Activated CD8-positive, alpha-beta T cell treated with anti-CD3 and anti-CD28 coated beads, Interleukin-2, amount 10 ng/mL, durations not matched to agents 7 days and 5 days (primary cell): ENCODE measurements around the gene ATAD1. TPM values are rescaled to one million over a fixed set of nuclear protein-coding genes. Genes with fewer than 3 reads are reported as not detected.

Experiments
- ATAC-seq: fragments of 150-1000 bp; cut with Tn5 transposase; one replicate; pipeline ENCODE4 v1.10.0; 2021; ENCODE audit warnings: moderate library complexity
- CTCF ChIA-PET: fragments of 350-600 bp; sonication (Branson Sonifier 250); formaldehyde crosslinking; loops from one replicate; lab custom pipeline; 2021; ENCODE audit warnings: antibody characterized with exemption; lab: Charles Lee
- POLR2A ChIA-PET: fragments of 350-600 bp; sonication (Branson Sonifier 250); formaldehyde crosslinking; loops from one replicate; lab custom pipeline; 2021; ENCODE audit warnings: antibody characterized with exemption; lab: Charles Lee
- DNase-seq: peaks from one replicate; pipeline ENCODE4 v3.0.0-alpha.2; 2020
- H3K27ac Mint-ChIP-seq: one replicate; pipeline ENCODE4 v1.8.0; 2021; ENCODE audit warnings: mild to moderate bottlenecking, mixed read lengths
- H3K27me3 Mint-ChIP-seq: one replicate; pipeline ENCODE4 v1.8.0; 2021; ENCODE audit warnings: low read depth, mixed read lengths
- H3K36me3 Mint-ChIP-seq: one replicate; pipeline ENCODE4 v1.8.0; 2021; ENCODE audit warnings: low read depth, mixed read lengths
- H3K4me1 Mint-ChIP-seq: one replicate; pipeline ENCODE4 v1.8.0; 2021; ENCODE audit warnings: low read depth, mixed read lengths
- H3K4me3 Mint-ChIP-seq: one replicate; pipeline ENCODE4 v1.8.0; 2021; ENCODE audit warnings: mild to moderate bottlenecking, mixed read lengths
- H3K9me3 Mint-ChIP-seq: one replicate; pipeline ENCODE4 v1.8.0; 2022; ENCODE audit warnings: mixed read lengths; ENCODE audit not compliant: insufficient read depth
- total RNA-seq, 2 experiments: library from RNA; stranded (reverse); gene quantifications; one replicate each; pipeline ENCODE4 v1.2.3, GENCODE V29; 2021

ATAD1 gene
- total RNA-seq, 2 experiments from 2014 or later: 38.9 to 42.5 TPM

GRCh38 chr10:87707254-87707653 lies 110.8 kb downstream of the ATAD1 start:
- Mint-ChIP-seq H3K27me3 (peaks cover 3% of the 10 kb centered on the region), H3K36me3 (no peaks in the 10 kb centered on the region), H3K9me3 (no peaks in the 10 kb centered on the region), H3K27ac (no peak overlapping the region), H3K4me3 (no peak overlapping the region), H3K4me1 (no peaks in the 10 kb centered on the region)
- ChIA-PET CTCF (interaction anchor here (1.2 to 1.4 kb wide), 2 partner anchors 9 to 15 kb away, joined by 3 read pairs; no protein-coding TSS in a partner anchor), POLR2A (no interaction called here)
- DNase-seq (no peak), ATAC-seq (no peak)

GRCh38 chr10:87706731-87707130 lies 111.3 kb downstream of the ATAD1 start:
- DNase-seq (no peak), ATAC-seq (no peak)
- ChIA-PET CTCF (interaction anchor here (1.4 kb wide), 1 partner anchor 9 kb away, joined by 3 read pairs; no protein-coding TSS in a partner anchor), POLR2A (no interaction called here)
- Mint-ChIP-seq H3K27me3 (peaks cover 3% of the 10 kb centered on the region), H3K9me3 (no peaks in the 10 kb centered on the region), H3K36me3 (no peaks in the 10 kb centered on the region), H3K27ac (no peak overlapping the region), H3K4me1 (no peaks in the 10 kb centered on the region), H3K4me3 (no peak overlapping the region)

GRCh38 chr10:87705339-87705738 lies 112.7 kb downstream of the ATAD1 start:
- H3K4me1 Mint-ChIP-seq: no peaks in the 10 kb centered on the region
- no peak for DNase-seq
- POLR2A ChIA-PET: no interaction called here
- no peaks in the 10 kb centered on the region for H3K9me3 Mint-ChIP-seq
- H3K27ac Mint-ChIP-seq: no peak overlapping the region
- CTCF ChIA-PET: no interaction called here
- H3K36me3 Mint-ChIP-seq: no peaks in the 10 kb centered on the region
- peaks cover 3% of the 10 kb centered on the region for H3K27me3 Mint-ChIP-seq
- no peak overlapping the region for H3K4me3 Mint-ChIP-seq
- ATAC-seq: no peak

- ChIA-PET POLR2A (no interaction called here), CTCF (no interaction called here)
- H3K27me3 Mint-ChIP-seq: no peaks in the 10 kb centered on the region
Measured at GRCh38 chr10:87703771-87704170, 114.3 kb downstream of the ATAD1 start.

GRCh38 chr10:87702973-87703294 lies 115.1 kb downstream of the ATAD1 start:
- H3K27ac Mint-ChIP-seq: no peak overlapping the region
- no peaks in the 10 kb centered on the region for H3K36me3 Mint-ChIP-seq
- no peak overlapping the region for H3K4me3 Mint-ChIP-seq
- ChIA-PET CTCF (no interaction called here), POLR2A (no interaction called here)
- DNase-seq: no peak
- no peak for ATAC-seq
- H3K27me3 Mint-ChIP-seq: peaks cover 5% of the 10 kb centered on the region
- no peaks in the 10 kb centered on the region for H3K9me3 Mint-ChIP-seq
- H3K4me1 Mint-ChIP-seq: no peaks in the 10 kb centered on the region

More at GRCh38 chr10:87703771-87704170, 114.3 kb downstream of the ATAD1 start:
- no peak overlapping the region for H3K27ac Mint-ChIP-seq
- no peak overlapping the region for H3K4me3 Mint-ChIP-seq
- ATAC-seq (no peak), DNase-seq (no peak)
- no peaks in the 10 kb centered on the region for H3K4me1 Mint-ChIP-seq
- no peaks in the 10 kb centered on the region for H3K36me3 Mint-ChIP-seq
- H3K9me3 Mint-ChIP-seq: no peaks in the 10 kb centered on the region

- DNase-seq (no peak), ATAC-seq (no peak)
- peaks cover 5% of the 10 kb centered on the region for H3K27me3 Mint-ChIP-seq
- H3K9me3 Mint-ChIP-seq: no peaks in the 10 kb centered on the region
- no peaks in the 10 kb centered on the region for H3K4me1 Mint-ChIP-seq
- POLR2A ChIA-PET: no interaction called here
- H3K36me3 Mint-ChIP-seq: no peaks in the 10 kb centered on the region
- CTCF ChIA-PET: no interaction called here
- H3K27ac Mint-ChIP-seq: no peak overlapping the region
- H3K4me3 Mint-ChIP-seq: no peak overlapping the region
Measured at GRCh38 chr10:87702260-87702972, 115.6 kb downstream of the ATAD1 start.

Other genes with a start within 250 kb of the ATAD1 start
- gene PAPSS2, start 158.3 kb downstream of the ATAD1 start, total RNA-seq: under 1 TPM in 1 of 2 experiments, not detected in 1; 0.08 TPM
- under 1 TPM; 0.79 to 0.94 TPM for gene KLLN, start 45.3 kb upstream of the ATAD1 start, total RNA-seq
- gene PTEN, start 45.4 kb upstream of the ATAD1 start, total RNA-seq: 10 to 100 TPM; 87.2 to 91.9 TPM